NCI-H226 (cell line): ENCODE data around the gene CPNE8.
"Not testable (repeated sequence)": the region's sequence is repeated elsewhere in the genome, so short reads cannot be mapped to it uniquely, and the experiment has no call there.

Source experiments
- DNase-seq: peaks from one replicate; pipeline ENCODE4 v3.0.0-alpha.2; 2015

Gene CPNE8

GRCh38 chr12:38823314-38823713, 82.1 kb downstream of the CPNE8 start:
- DNase-seq, result no peak

- DNase-seq, result no peak
Measured at GRCh38 chr12:38817942-38818341, 87.4 kb downstream of the CPNE8 start.

- no peak for DNase-seq
Measured at GRCh38 chr12:38813923-38814322, 91.5 kb downstream of the CPNE8 start.

GRCh38 chr12:38811814-38812356, 93.5 kb downstream of the CPNE8 start:
- DNase-seq, result no peak

DNA sequence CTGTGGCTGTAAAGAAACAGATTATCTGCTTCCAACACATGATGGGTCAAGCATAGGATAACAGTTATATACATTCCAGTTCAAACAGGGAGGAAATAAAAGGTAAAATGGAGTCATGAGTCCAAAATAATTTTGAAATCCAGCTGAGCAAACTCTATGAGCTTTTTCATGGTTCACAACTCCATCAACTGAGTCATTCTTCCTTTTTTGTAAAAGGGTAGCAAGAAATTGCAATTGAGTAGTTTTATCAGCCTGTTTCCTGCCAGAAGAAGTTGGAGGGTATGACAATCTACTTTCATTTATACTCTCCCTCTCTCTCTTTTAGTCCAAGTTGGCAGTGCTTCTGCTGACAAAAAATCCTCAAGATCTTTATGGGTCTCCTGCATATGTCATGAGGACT, 95.6 kb downstream of the CPNE8 start:
- no peak for DNase-seq

- no peak for DNase-seq
Measured at GRCh38 chr12:38788106-38788505, 117.3 kb downstream of the CPNE8 start.

GRCh38 chr12:38785381-38785780, 120.0 kb downstream of the CPNE8 start:
- no peak for DNase-seq

GRCh38 chr12:38783304-38783703, 122.1 kb downstream of the CPNE8 start:
- DNase-seq, result no peak

- DNase-seq, result no peak
Measured at GRCh38 chr12:38782359-38782758, 123.0 kb downstream of the CPNE8 start.

GRCh38 chr12:38776647-38777046, 128.7 kb downstream of the CPNE8 start:
- no peak for DNase-seq

GRCh38 chr12:38775457-38775856, 129.9 kb downstream of the CPNE8 start:
- no peak for DNase-seq

DNA sequence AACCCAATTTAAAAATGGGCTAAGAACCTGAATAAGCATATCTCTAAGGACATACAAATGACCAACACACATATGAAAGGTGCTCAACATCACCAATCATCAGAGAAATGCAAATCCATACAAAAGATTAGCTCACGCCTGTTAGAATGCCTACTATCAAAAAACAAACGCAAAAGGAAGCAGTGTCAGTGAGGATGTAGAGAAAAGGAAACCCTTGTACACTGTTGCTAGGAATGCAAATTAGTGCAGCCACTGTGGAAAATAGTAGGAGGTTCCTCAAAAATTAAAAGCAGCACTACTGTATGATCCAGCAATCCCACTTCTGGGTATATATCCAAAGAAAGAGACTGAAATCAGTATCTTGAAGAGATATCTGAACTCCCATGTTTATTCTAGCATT, 133.0 kb downstream of the CPNE8 start:
- DNase-seq, result no peak

DNA sequence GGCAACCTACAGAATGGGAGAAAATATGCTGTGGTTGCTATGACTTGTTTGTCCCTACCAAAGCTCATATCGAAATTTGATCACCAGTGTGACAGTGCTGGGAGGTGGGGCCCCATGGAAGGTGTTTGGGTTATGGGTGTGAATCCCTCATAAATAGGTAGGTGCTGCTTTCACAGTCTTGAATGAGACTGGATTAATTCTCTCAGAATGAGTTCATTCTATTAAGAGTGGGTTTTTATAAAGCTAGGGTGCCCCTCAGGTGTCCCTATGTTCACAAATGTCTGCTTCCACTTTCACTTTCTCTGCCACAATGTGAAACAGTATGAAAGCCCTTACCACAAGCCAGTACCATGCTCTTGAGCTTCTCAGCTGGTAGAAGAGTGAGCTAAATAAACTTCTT, 133.5 kb downstream of the CPNE8 start:
- DNase-seq, result no peak

DNA sequence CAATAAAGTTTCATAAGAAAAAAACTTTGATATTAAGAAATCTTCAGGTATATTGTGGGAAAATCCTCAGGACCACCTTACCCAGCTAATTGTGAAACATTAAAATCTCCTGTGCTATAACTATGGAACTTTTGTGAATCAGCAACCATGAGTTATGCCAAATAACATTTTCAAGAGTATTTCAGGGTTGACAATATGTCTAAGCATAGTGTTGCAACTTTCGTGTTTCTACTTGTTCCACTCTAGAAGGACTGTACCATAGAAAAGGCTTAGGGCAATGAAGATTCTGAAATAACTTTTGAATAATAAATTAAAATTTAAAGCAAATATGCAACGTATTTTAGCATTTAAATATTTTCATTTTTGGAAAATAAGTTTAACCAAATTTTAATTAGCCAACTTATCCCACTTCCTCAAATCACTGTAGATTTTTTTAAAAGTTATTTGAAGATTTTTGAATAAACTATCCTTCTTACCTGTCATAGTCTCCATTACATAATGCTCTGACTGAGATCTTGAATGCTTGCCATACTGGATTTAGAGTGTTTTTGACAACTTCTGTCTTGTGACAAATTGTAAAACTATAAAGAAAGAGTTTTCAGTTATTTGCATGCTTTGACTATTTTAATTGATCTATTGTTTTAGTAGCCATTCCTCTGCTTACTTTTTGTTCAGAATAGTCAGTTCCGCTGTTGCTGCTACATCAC, 143.6 kb downstream of the CPNE8 start:
- no peak for DNase-seq

- DNase-seq, result no peak
Measured at GRCh38 chr12:38761111-38761510, 144.3 kb downstream of the CPNE8 start.

DNA sequence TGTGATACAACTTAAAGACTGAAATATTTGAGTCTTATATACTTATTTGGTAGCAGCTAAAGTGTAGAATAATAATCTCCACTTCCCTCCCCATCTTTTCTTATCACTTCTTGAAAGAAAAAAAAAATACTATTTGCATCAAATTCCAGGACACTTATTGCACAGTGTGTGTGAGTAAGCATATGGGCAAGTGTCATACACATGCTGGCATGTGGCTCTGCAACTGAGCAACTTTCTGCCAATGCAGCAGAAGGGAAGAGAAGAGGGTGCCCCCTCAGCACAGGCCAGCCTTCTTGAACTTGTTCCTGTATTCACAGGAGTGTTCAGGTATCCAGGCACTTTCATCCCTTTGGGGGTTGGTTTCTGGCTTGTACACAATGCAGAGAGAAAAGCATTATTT, 145.8 kb downstream of the CPNE8 start:
- DNase-seq, result no peak

GRCh38 chr12:38746744-38747143, 158.6 kb downstream of the CPNE8 start:
- no peak for DNase-seq

DNA sequence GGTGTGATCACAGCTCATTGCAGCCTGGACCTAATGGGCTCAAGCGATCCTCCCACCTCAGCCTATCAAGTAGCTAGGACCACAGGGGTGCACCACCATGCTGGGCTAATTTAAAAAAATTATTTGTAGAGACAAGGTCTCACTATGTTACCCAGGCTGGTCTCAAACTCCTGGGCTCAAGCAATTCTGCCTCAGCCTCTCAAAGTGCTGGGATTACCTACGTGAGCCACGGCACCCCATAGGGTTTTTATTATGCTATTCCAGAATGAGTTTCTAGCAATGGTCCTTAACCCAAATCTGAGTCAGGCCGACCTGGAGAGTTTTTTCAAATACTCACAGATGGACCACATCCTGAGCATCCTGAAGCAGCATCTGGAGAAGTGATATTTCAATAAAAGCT, 159.8 kb downstream of the CPNE8 start:
- DNase-seq, result no peak

DNA sequence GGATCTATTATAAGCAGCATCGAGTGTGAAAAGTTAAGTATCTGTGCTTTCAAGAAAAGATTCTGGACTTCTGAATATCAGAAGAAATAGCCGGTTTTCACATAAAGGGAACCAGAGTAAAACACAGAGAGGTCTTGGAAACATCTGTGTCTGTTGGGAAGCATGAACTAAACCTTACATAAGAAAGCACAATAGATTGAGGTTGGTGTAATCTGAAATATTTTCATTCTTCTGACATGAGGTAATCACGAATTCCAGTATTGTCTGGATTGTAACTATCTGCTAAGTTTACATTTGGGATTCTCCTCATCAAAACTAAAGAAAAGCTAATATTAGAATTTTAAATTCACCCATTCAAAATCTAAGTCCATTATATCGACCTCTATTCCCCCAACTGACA, 161.3 kb downstream of the CPNE8 start:
- DNase-seq, result peak; percentile 56

DNA sequence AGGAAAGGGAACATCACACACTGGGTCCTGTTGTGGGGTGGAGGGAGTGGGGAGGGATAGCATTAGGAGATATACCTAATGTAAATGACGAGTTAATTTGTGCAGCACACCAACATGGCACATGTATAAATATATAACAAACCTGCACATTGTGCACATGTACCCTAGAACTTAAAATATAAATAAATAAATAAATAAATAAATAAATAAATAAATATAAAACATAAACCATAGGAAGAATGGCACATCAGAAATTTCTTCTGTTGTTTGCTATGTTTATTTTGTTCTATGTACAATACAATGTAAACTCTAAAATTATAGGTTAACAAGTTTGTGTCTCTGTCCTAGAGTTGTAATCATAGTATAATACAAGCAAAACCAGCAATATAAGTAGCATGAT, 162.9 kb downstream of the CPNE8 start:
- DNase-seq, result not testable (repeated sequence)

DNA sequence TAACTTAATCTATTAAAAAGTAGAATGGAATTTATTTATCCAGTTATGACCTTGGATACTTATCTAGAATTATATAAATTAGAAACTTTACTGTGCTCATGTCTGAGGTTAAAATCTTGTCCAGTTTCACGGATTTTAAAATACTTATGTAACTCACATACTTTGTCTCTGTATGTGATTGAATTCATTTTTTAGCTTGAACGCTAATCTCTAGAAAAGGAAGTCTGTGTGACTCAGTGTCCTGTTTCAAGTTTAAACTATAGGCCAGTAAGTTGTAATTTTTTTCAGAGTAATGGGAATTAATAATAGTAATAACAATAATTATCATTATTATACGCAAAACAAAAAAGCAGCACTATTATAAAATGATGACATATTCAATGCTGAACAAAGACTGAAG, 168.6 kb downstream of the CPNE8 start:
- DNase-seq, result peak; percentile 28

- no peak for DNase-seq
Measured at GRCh38 chr12:38732761-38733160, 172.6 kb downstream of the CPNE8 start.

- DNase-seq, result no peak
Measured at GRCh38 chr12:38728894-38729293, 176.5 kb downstream of the CPNE8 start.

DNA sequence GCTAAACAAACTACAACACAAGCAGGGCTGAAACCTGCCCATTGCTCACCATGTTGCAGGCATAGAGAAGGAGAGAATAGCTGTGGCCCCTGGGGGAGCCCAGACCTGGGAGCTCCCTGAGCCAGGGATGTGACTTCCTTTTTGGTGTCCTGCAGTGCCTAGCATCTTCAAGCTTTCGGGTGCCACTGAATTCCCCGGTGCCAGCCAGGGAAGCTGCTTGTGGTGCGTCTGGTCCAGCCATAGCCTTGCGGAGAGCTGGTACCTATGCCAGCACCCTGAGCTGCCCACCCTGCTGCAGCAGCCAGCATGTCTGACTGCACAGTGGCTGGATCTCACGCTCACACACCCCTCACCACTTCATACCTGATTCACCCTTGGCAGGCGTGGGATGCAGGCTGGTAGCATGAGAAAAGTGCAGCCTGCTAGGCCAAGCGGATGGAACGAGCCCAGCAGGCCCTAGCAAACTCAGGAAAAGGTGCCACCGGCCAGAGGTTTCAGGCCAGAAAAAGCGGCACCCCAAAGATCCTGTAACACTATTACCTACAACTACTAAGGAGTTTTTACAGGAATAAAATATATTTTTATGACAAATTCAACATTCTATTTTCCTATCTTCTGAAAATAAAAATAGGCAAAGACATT, 183.7 kb downstream of the CPNE8 start:
- no peak for DNase-seq

GRCh38 chr12:38720661-38721060, 184.7 kb downstream of the CPNE8 start:
- DNase-seq, result no peak
